Caco-2 (cell line): Measurements from ENCODE around the gene IFIT2. TPM values are rescaled to one million over a fixed set of nuclear protein-coding genes. Genes with fewer than 3 reads are reported as not detected.

Source experiments
- BruUV-seq: library from RNA; stranded (reverse); fragments of 400-500 nt; replicated peaks from 2 replicates; lab custom pipeline; 2021; lab: Mats Ljungman, UMichigan
- CTCF ChIA-PET: fragments of 300-600 bp; sonication (Branson Sonifier 250); formaldehyde crosslinking; loops from one replicate; lab custom pipeline; 2022; ENCODE audit warnings: antibody characterized with exemption; lab: Charles Lee
- POLR2A ChIA-PET: fragments of 300-600 bp; sonication (Branson Sonifier 250); formaldehyde crosslinking; loops from one replicate; lab custom pipeline; 2022; ENCODE audit warnings: antibody characterized with exemption; lab: Charles Lee
- DNase-seq, 2 experiments: peaks; one replicate each; pipeline versions ENCODE4 v3.0.0 to v3.0.0-alpha.2; 2020 to 2022
- H3K27me3 ChIP-seq: replicated peaks from 2 replicates; pipeline ENCODE4 v1.6.0; 2011; ENCODE audit warnings: low read length; ENCODE audit not compliant: control insufficient read depth, insufficient read depth
- H3K36me3 ChIP-seq: 2 replicates; pipeline ENCODE4 v1.5.1; 2011; ENCODE audit warnings: low read length; ENCODE audit not compliant: control insufficient read depth, insufficient read depth
- H3K4me1 ChIP-seq: fragments of 250-450 bp; sonication (Bioruptor Pico); 2 replicates; pipeline ENCODE4 v1.5.1; 2020; ENCODE audit warnings: mild to moderate bottlenecking
- H3K4me3 ChIP-seq: 2 replicates; pipeline ENCODE4 v1.5.1; 2011; ENCODE audit warnings: low read depth, mild to moderate bottlenecking, control low read depth, low read length
- H3K9me3 ChIP-seq: fragments of 250-450 bp; sonication (Bioruptor Pico); 2 replicates; pipeline ENCODE4 v1.5.1; 2020; ENCODE audit warnings: mild to moderate bottlenecking, moderate library complexity
- H3K27ac Mint-ChIP-seq: one replicate; pipeline ENCODE4 v1.8.0; 2022; ENCODE audit warnings: mixed read lengths; ENCODE audit not compliant: unreplicated experiment
- H3K27me3 Mint-ChIP-seq: one replicate; pipeline ENCODE4 v1.8.0; 2022; ENCODE audit warnings: mixed read lengths; ENCODE audit not compliant: insufficient read depth, unreplicated experiment
- H3K36me3 Mint-ChIP-seq: one replicate; pipeline ENCODE4 v1.8.0; 2022; ENCODE audit warnings: mild to moderate bottlenecking, mixed read lengths; ENCODE audit not compliant: insufficient read depth, unreplicated experiment
- H3K4me1 Mint-ChIP-seq: one replicate; pipeline ENCODE4 v1.8.0; 2022; ENCODE audit warnings: low read depth, mixed read lengths; ENCODE audit not compliant: unreplicated experiment
- H3K4me3 Mint-ChIP-seq: one replicate; pipeline ENCODE4 v1.8.0; 2022; ENCODE audit warnings: mild to moderate bottlenecking, moderate library complexity, mixed read lengths; ENCODE audit not compliant: unreplicated experiment
- H3K9me3 Mint-ChIP-seq: one replicate; pipeline ENCODE4 v1.8.0; 2022; ENCODE audit warnings: mixed read lengths; ENCODE audit not compliant: unreplicated experiment
- intact Hi-C: fragments of 100-400 bp; cut with micrococcal nuclease; formaldehyde crosslinking; loops from one replicate; pipeline ENCODE4 v1.10.0; 2022; ENCODE audit not compliant: unreplicated experiment
- total RNA-seq: library from RNA; stranded (reverse); gene quantifications from 2 replicates; pipeline ENCODE4 v1.2.3, GENCODE V29; 2022
- TF ChIP-seq, protein P1 (sequence below), 2 experiments: fragments of 200-600 bp in 1 of 2; IDR thresholded peaks; 1 replicate in 1 of 2; 2 replicates in 1 of 2; pipeline versions ENCODE4 v1.5.1 to v1.8.0; 2011 to 2022; ENCODE audit warnings: antibody characterized with exemption in 1 of 2, control low read depth in 1 of 2, inconsistent platforms in 1 of 2, low read depth in 1 of 2, low read length in 1 of 2, mild to moderate bottlenecking in 1 of 2, moderate library complexity in 1 of 2; ENCODE audit not compliant: insufficient read depth in 1 of 2, severe bottlenecking in 1 of 2, unreplicated experiment in 1 of 2

The IFIT2 gene
- total RNA-seq, 1 experiment from 2014 or later: 0.43 TPM

DNA sequence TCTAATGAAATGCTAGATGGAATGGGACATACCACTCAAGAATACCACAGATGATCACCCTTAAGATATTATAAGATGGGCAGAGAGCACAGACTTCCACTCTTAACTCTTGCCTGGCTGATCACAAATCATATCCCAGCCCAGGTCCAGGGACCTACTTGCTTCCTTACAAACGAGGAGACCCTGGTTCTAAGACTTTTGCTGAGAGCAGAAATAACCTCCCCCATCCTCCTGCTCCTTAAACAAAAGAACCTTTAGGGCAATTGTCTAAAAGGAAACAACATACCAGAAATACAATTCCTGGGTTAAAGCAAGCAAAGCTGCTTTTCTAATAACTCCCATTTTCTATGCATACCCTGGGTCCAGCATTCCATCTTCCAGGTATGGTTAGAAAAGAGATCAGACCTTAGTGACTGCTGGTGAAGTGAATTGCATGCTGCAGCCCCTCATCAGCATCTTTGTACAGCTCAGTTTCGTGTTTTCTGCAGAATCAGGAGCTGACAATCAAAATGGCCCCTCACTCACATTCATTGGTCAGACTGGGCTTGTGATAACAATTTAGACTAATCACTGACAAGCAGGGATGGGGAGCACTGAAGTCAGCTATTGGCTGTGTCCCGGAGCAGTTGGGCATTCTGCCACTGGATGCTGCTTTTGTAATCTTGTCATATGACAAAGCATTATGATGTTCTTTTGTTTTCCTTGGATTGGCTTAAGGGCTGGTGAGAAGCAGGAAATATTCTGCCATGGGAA is 40.5 kb downstream of the IFIT2 start:
- Mint-ChIP-seq H3K27ac (no peak overlapping the region), H3K27me3 (no peaks in the 10 kb centered on the region), H3K4me1 (peaks cover 20% of the 10 kb centered on the region), H3K4me3 (no peak overlapping the region), H3K36me3 (no peaks in the 10 kb centered on the region), H3K9me3 (no peaks in the 10 kb centered on the region)
- Histone ChIP-seq H3K4me3 (no peak overlapping the region), H3K4me1 (peaks cover 11% of the 10 kb centered on the region), H3K27me3 (no peaks in the 10 kb centered on the region), H3K9me3 (no peaks in the 10 kb centered on the region), H3K36me3 (no peaks in the 10 kb centered on the region)
- CTCF ChIA-PET: no interaction called here
- TF ChIP-seq, protein P1, sequence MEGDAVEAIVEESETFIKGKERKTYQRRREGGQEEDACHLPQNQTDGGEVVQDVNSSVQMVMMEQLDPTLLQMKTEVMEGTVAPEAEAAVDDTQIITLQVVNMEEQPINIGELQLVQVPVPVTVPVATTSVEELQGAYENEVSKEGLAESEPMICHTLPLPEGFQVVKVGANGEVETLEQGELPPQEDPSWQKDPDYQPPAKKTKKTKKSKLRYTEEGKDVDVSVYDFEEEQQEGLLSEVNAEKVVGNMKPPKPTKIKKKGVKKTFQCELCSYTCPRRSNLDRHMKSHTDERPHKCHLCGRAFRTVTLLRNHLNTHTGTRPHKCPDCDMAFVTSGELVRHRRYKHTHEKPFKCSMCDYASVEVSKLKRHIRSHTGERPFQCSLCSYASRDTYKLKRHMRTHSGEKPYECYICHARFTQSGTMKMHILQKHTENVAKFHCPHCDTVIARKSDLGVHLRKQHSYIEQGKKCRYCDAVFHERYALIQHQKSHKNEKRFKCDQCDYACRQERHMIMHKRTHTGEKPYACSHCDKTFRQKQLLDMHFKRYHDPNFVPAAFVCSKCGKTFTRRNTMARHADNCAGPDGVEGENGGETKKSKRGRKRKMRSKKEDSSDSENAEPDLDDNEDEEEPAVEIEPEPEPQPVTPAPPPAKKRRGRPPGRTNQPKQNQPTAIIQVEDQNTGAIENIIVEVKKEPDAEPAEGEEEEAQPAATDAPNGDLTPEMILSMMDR (IDR thresholded peaks at IDR 0.05; ENCODE audit: insufficient read depth in 1 of 2, low read depth in 1 of 2, low read length in 1 of 2, severe bottlenecking in 1 of 2, unreplicated experiment in 1 of 2): no peak
- POLR2A ChIA-PET: no interaction called here
- no peak for DNase-seq
- no TSS peak for BruUV-seq
- intact Hi-C loops: no loop called here

DNA sequence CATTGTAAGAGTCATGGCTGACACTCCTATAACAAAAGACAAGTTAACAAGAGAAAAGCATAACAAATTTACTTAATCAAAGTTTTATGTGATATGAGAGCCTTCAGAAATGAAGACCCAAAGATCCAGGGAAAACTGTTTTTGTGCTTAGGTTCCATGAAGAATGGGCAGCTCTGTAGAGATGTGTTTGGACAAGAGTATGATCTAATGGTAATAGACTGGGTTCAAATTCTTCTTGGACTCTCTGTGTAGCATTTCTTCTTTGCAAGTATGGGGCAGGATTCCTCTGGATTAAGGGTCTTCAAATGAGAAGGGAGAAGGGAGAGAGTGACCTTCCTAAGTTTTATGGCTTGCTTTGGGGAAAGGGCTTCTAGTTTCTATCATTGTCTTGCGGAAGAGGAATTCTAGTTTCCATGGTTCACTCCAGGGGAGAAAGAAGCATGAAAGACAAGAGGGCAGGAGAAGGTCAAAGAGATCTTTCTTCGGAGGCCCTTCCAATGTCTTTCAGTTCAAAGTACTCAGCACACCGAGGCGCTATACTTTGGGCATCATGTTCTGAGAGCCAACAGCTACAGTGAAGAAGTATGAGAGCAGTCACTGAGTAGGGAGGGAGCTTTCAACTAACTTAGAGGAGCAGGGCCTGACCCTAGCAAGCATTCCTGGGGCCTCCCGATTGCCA is 41.4 kb downstream of the IFIT2 start:
- ChIA-PET POLR2A (no interaction called here), CTCF (no interaction called here)
- no peaks in the 10 kb centered on the region for H3K9me3 ChIP-seq
- TF ChIP-seq, protein P1 (IDR thresholded peaks at IDR 0.05; ENCODE audit: insufficient read depth in 1 of 2, low read depth in 1 of 2, low read length in 1 of 2, severe bottlenecking in 1 of 2, unreplicated experiment in 1 of 2): no peak
- no peak overlapping the region for H3K4me3 Mint-ChIP-seq
- no peak for DNase-seq
- no peak overlapping the region for H3K27ac Mint-ChIP-seq
- no TSS peak for BruUV-seq
- no peaks in the 10 kb centered on the region for H3K27me3 Mint-ChIP-seq
- H3K36me3 ChIP-seq: no peaks in the 10 kb centered on the region
- intact Hi-C loops: no loop called here
- peaks cover 19% of the 10 kb centered on the region for H3K4me1 ChIP-seq
- no peaks in the 10 kb centered on the region for H3K9me3 Mint-ChIP-seq
- no peak overlapping the region for H3K4me3 ChIP-seq
- peaks cover 20% of the 10 kb centered on the region for H3K4me1 Mint-ChIP-seq
- no peaks in the 10 kb centered on the region for H3K27me3 ChIP-seq
- H3K36me3 Mint-ChIP-seq: no peaks in the 10 kb centered on the region

DNA sequence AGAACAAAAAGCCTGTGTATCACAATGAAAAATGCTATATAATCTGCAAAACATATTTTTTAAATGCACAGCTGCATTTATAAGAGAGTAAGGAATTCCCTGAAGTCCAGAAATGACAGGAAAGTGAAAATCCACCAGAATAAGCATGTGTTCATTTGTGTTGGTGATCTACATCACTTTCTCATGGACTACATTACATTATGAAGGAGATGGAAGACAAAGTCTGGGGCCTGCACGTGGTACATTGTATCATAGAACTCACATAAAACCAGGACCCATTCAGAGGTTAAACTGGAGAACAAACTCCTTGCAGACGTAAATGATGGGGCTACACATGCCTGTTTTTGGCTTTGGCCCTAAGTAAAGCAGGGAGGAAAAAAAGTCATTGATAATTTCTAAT is 42.3 kb downstream of the IFIT2 start:
- no peaks in the 10 kb centered on the region for H3K27me3 ChIP-seq
- H3K9me3 ChIP-seq: no peaks in the 10 kb centered on the region
- H3K36me3 ChIP-seq: no peaks in the 10 kb centered on the region
- CTCF ChIA-PET: no interaction called here
- POLR2A ChIA-PET: no interaction called here
- H3K4me1 Mint-ChIP-seq: peaks cover 26% of the 10 kb centered on the region
- TF ChIP-seq, protein P1 (IDR thresholded peaks at IDR 0.05; ENCODE audit: insufficient read depth in 1 of 2, low read depth in 1 of 2, low read length in 1 of 2, severe bottlenecking in 1 of 2, unreplicated experiment in 1 of 2): no peak
- H3K4me1 ChIP-seq: peaks cover 29% of the 10 kb centered on the region
- H3K4me3 Mint-ChIP-seq: no peak overlapping the region
- no TSS peak for BruUV-seq
- intact Hi-C loops: no loop called here
- no peaks in the 10 kb centered on the region for H3K9me3 Mint-ChIP-seq
- no peak for DNase-seq
- H3K27ac Mint-ChIP-seq: no peak overlapping the region
- H3K27me3 Mint-ChIP-seq: no peaks in the 10 kb centered on the region
- H3K4me3 ChIP-seq: no peak overlapping the region
- no peaks in the 10 kb centered on the region for H3K36me3 Mint-ChIP-seq
